HG02840 (cell line): ENCODE measurements around the gene FNBP1L.
A peak's percentile ranks its signal among the peaks of the same experiment; 100 is the strongest.

Source experiments
- ATAC-seq: cut with Tn5 transposase; IDR thresholded peaks from one replicate; pipeline ENCODE4 v1.9.1; 2021; ENCODE audit warnings: mild to moderate bottlenecking, moderate library complexity, moderate number of reproducible peaks; ENCODE audit not compliant: unreplicated experiment, low FRiP score

FNBP1L gene

GRCh38 chr1:93585059-93585966 is 137.4 kb downstream of the FNBP1L start:
- ATAC-seq: no peak

GRCh38 chr1:93587354-93587753 is 139.4 kb downstream of the FNBP1L start:
- no peak for ATAC-seq

DNA sequence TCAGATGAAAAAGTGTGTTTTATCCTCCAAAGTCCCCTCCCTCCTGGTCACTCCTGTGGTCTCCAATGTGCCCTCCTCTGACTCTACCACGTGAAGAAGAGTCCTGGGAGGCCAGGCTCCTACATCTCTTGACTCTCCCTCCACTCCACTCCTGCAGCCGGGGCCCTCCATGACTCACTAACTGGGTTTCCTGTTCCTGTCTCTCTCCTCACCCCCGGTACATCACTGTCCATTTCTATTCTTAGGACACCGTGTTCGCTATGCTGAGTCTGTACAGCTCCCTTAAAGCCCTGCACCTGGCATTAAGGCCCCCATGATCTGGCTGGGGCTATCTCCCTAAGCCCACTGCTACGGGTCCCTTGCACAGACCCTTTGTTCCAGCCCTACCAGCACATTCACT is 140.3 kb downstream of the FNBP1L start:
- no peak for ATAC-seq

DNA sequence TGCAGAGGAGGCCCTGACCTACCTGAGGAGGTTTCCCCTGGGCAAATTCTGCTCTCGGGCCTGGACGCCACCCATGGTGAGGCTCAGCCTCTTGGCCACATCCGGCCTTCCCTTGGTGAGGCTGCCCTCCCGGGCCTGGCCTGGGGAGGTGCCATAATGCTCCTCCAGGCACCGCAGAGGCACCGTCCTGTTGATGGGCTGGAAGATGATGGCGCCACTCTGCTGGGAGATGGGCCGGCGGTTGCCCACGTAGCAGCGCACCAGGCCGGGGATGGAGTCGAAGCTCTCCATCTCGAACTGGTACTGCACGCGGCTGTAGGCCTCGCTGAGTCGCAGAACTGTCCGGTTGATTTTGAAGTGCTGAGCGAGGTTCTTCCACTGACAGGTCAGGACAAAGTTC is 141.0 kb downstream of the FNBP1L start:
- no peak for ATAC-seq

DNA sequence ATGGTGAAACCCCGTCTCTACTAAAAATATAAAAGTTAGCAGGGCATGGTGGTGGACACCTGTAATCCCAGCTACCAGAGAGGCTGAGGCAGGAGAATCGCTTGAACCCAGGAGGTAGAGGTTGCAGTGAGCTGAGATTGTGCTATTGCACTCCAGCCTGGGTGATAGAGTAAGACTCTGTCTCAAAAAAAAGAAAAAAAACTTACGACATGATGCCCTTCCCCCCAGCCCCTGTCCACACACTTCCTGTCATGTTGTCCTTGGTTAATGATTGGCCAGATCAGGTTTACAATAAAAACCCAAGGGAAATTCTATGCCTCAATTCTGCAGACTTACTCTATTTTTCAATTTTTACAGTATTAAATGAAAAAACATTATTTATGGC is 143.4 kb downstream of the FNBP1L start:
- ATAC-seq: peak; percentile 31

- ATAC-seq: peak; percentile 76
These were observed 144.0 kb downstream of the FNBP1L start for GRCh38 chr1:93591676-93592550.

DNA sequence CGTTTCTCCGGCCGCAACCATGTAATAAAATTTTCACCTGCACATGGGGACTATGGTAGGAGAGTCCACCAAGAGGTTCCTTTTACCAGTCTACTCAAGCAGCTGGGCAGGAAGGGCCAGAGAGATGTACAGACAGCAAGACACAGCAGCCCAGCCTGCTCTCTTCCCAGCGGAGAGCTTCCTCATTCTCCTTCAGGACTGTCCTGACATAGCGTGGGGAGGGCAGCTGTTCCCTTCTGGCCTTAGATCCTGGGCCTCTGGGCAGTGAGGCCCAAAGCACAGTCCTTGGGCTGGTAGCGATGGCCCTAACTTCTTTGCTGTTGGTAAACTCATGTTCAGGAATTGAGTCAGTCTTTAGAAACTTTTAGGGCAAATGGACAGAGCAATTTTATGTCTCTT is 144.6 kb downstream of the FNBP1L start:
- ATAC-seq: no peak

- ATAC-seq: no peak
These were observed 146.1 kb downstream of the FNBP1L start for GRCh38 chr1:93593854-93594602.

DNA sequence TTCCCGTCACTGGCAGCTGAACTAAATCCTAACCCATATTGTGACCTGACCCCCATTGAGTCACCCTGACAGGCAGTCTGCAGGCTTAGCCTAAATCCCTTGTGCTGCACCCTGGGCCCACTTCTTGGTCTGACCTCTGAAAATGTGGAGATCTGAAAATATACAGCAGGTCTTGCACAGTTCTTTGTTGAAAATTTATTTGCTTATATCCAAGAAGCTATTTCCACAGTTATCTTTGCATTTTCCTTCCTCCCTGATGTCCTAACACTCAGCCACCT is 146.6 kb downstream of the FNBP1L start:
- ATAC-seq: no peak

DNA sequence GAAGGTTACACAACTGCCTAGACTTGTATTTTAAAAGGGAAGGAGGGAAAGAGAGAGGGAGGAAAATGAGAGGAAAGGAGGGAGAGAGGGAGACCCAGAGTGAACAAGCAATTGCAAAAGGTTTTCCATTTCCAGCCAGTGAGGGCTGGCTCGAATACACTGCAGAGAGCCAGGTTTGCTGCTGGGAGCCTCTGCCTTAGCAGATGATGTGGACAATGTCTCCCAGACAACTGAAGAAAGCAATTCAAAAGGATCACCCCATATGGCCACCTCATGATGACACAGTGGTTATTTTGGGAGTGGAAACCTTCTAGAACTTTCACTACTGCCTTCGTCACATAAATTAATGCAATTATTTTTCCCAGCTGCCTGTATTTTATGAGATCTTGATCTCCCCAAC is 147.3 kb downstream of the FNBP1L start:
- ATAC-seq: no peak

DNA sequence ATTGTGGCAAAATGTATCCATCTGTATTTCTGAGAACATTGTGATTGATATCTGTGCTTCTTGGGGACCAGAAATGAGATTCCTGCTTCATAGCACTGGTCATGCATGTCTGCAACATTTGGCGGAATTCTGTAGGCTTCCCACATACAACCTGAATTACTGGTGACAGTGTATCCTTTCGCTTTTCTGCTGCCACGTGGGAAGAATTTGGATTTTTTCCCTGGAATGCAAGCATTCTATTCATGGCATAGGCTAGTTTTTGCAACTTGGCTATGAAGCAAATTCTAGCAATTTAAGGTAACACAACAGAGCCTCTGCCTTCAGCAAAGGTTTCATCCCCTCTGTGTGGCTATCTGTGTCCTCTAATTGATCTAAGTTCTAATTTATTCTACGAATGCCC is 147.8 kb downstream of the FNBP1L start:
- no peak for ATAC-seq

- ATAC-seq: no peak
These were observed 148.6 kb downstream of the FNBP1L start for GRCh38 chr1:93596329-93597089.

- ATAC-seq: no peak
These were observed 149.8 kb downstream of the FNBP1L start for GRCh38 chr1:93597709-93598108.

DNA sequence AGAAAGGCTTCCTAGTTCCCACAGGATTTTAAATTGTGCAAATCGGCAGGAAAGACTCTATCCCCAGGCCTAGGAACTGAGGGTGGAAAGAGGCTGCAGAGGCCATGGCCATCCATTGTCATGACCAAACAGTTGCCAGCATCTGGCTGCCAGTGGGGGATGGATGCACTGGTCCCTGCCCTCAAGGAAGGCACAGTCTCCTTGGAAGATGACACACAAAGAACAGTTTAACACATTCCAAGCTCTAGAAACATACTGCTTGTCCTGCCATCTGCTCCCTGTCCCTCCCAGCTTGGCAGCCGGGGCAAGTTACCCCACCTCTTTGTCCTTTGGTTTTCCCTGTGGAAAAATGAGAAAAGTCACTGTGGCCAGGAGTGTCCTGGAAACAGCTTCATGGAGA is 150.5 kb downstream of the FNBP1L start:
- no peak for ATAC-seq

GRCh38 chr1:93598861-93599439 is 151.0 kb downstream of the FNBP1L start:
- no peak for ATAC-seq

- ATAC-seq: no peak
These were observed 151.6 kb downstream of the FNBP1L start for GRCh38 chr1:93599479-93599878.

- ATAC-seq: no peak
These were observed 152.7 kb downstream of the FNBP1L start for GRCh38 chr1:93600663-93601062.

DNA sequence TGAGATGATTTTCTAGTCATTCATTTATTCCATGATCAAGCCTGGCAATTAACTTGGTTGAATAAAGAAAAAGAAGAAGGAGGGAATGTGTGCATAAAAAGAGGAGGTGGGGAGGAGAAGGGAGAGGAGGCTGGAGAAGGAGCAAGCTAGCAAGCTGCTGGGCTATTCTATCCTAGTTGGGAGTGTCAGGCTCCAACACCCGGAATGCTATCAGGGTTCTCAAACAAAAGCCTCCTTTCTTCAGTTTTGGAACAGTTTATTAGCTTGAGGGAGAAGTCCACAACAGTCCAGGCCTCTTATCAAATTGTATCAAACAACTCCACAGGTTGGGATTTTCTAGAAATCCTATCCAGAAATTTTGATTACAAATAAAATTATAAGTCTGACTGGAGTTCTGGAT is 153.8 kb downstream of the FNBP1L start:
- no peak for ATAC-seq

DNA sequence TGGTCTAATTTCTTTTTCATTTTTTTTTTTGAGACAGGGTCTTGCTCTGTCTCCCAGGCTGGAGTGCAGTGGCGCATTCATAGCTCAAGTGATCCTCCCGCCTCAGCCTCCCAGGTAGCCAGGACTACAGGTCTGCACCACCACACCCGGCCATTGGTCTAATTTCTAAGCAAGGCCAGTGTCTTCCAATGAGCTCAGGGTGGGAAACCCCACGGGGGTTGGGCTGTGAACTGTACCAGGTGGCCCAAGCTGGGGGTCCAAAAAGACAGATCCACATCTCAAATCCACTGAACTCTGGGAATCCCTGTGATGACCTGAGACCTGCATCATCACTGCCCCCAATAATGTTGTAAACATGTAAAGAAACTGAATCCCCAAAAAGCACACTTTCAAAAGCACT is 154.2 kb downstream of the FNBP1L start:
- ATAC-seq: no peak

- ATAC-seq: no peak
These were observed 155.2 kb downstream of the FNBP1L start for GRCh38 chr1:93603106-93603505.
